Common myeloid progenitor, CD34-positive (primary cell): ENCODE data around the gene UFD1.
A peak's percentile ranks its signal among the peaks of the same experiment; 100 is the strongest.

Source experiments
- CTCF ChIA-PET: fragments of 350-600 bp; sonication (Branson Sonifier 250); formaldehyde crosslinking; loops from one replicate; lab custom pipeline; 2021; ENCODE audit warnings: antibody characterized with exemption; lab: Charles Lee
- POLR2A ChIA-PET: fragments of 350-600 bp; sonication (Branson Sonifier 250); formaldehyde crosslinking; loops from one replicate; lab custom pipeline; 2021; ENCODE audit warnings: antibody characterized with exemption; lab: Charles Lee
- DNase-seq, 3 donors: peaks; one replicate each; pipeline versions ENCODE4 v3.0.0 to v3.0.0-alpha.2; 2013
- H3K27ac ChIP-seq, 2 experiments: 1 replicate in 1 of 2; 2 replicates in 1 of 2; pipeline ENCODE4 v1.7.0; 2013; ENCODE audit warnings: inconsistent platforms in 2 of 2, low read length in 2 of 2, mild to moderate bottlenecking in 2 of 2, low read depth in 1 of 2, moderate library complexity in 1 of 2; ENCODE audit not compliant: severe bottlenecking in 2 of 2, insufficient read depth in 1 of 2, poor library complexity in 1 of 2
- H3K27me3 ChIP-seq, 5 experiments: replicated peaks in 2 of 5; 1 replicate in 3 of 5; 2 replicates in 2 of 5; pipeline versions ENCODE4 v1.6.1 to v1.7.0; 2013; ENCODE audit warnings: low read length in 4 of 5, mild to moderate bottlenecking in 2 of 5, moderate library complexity in 2 of 5, inconsistent platforms in 1 of 5; ENCODE audit not compliant: insufficient read depth in 5 of 5, control insufficient read depth in 4 of 5
- H3K36me3 ChIP-seq, 4 experiments: 1 replicate in 2 of 4; 2 replicates in 2 of 4; pipeline versions ENCODE4 v1.6.1 to v1.7.0; 2013; ENCODE audit warnings: low read length in 3 of 4, control low read depth in 1 of 4, mild to moderate bottlenecking in 1 of 4; ENCODE audit not compliant: control insufficient read depth in 4 of 4, insufficient read depth in 4 of 4
- H3K4me1 ChIP-seq, 4 experiments: 1 replicate in 3 of 4; 2 replicates in 1 of 4; pipeline versions ENCODE4 v1.6.1 to v1.7.1; 2013; ENCODE audit warnings: low read length in 3 of 4, mild to moderate bottlenecking in 3 of 4, control low read depth in 1 of 4, inconsistent platforms in 1 of 4, moderate library complexity in 1 of 4; ENCODE audit not compliant: control insufficient read depth in 4 of 4, insufficient read depth in 4 of 4; ENCODE audit errors: control extremely low read depth in 1 of 4
- H3K4me3 ChIP-seq, 7 experiments: 1 replicate in 4 of 7; 2 replicates in 3 of 7; pipeline versions ENCODE4 v1.5.1 to v1.7.0; 2013; ENCODE audit warnings: mild to moderate bottlenecking in 7 of 7, low read length in 6 of 7, moderate library complexity in 6 of 7, inconsistent platforms in 2 of 7, low read depth in 2 of 7, control low read depth in 1 of 7; ENCODE audit not compliant: insufficient read depth in 4 of 7, control insufficient read depth in 1 of 7; ENCODE audit errors: extremely low read depth in 1 of 7
- H3K9me3 ChIP-seq, 5 experiments: 1 replicate in 4 of 5; 2 replicates in 1 of 5; pipeline versions ENCODE4 v1.6.1 to v1.7.1; 2013; ENCODE audit warnings: low read length in 4 of 5, mild to moderate bottlenecking in 2 of 5, inconsistent platforms in 1 of 5, low read depth in 1 of 5, moderate library complexity in 1 of 5; ENCODE audit not compliant: control insufficient read depth in 4 of 5, insufficient read depth in 2 of 5; ENCODE audit errors: control extremely low read depth in 1 of 5
- WGBS: methylation state at CpG from one replicate; pipeline ENCODE4 v1.1.5; 2013; ENCODE audit not compliant: insufficient coverage; 5-methylcytosine and 5-hydroxymethylcytosine counted together

The UFD1 gene

DNA sequence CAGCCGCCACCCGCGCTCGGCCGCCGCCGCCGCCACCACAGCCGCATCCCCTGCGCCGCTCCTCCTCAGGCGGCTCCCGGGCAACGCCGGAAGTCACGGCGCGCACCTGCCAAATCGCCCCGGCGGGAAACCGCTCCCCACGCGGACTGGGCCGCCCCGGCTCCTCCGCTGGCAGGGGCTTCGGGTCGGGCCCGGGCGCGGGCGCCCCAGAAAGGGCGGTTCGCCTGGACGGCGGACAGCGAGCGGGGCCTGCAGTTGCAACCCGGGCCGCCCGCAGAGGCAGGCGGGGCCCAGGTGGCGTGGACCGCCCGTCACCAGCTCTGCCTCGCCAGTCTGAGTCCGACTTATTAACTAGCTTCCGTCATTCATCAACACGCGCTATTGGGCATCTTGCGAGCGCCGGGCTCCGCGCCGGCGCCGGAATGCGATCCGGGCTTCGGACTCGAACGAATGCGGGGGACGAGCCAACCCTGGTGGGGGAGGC lies 47.3 kb downstream of the UFD1 start, which contains the start of gene HIRA:
Gene HIRA, minus strand, starts transcription at position 85 of the 484 bp plus-strand sequence. CDS start 257 bp downstream, outside the sequence.
- Histone ChIP-seq H3K4me1 (peaks cover 19 to 36% (median 31%) of the 10 kb centered on the region in 4 experiments), H3K27me3 (no peaks in the 10 kb centered on the region), H3K27ac (peak within 1 kb of the TSS; percentile 64 to 94), H3K9me3 (no peaks in the 10 kb centered on the region), H3K36me3 (peaks cover 3 to 19% (median 16%) of the 10 kb centered on the region in 4 experiments), H3K4me3 (peak within 1 kb of the TSS; percentile 77 to 95 (median 88))
- WGBS = under 1% methylated on average over 63 of the region's 66 CpGs
- POLR2A ChIA-PET = interaction anchor here (0.5 to 1.0 kb wide), 4 partner anchors 14 to 33 kb away, joined by 3 to 5 read pairs (median 4); partner anchors contain the start of gene C22orf39
- DNase-seq = peak; percentile 81 to 87 (median 82)
- CTCF ChIA-PET = interaction anchor here (0.7 to 1.7 kb wide), 3 partner anchors 15 to 200 kb away, joined by 3 to 4 read pairs (median 3); partner anchors contain the start of gene C22orf39

- WGBS = under 1% methylated on average over 47 of the region's 53 CpGs
- DNase-seq = peak; percentile 22 to 41 (median 29)
- CTCF ChIA-PET = interaction anchor here (0.7 to 1.7 kb wide), 3 partner anchors 16 to 201 kb away, joined by 3 to 4 read pairs (median 3); partner anchors contain the start of gene C22orf39
Measured at GRCh38 chr22:19430890-19431541, 48.0 kb downstream of the UFD1 start.

DNA sequence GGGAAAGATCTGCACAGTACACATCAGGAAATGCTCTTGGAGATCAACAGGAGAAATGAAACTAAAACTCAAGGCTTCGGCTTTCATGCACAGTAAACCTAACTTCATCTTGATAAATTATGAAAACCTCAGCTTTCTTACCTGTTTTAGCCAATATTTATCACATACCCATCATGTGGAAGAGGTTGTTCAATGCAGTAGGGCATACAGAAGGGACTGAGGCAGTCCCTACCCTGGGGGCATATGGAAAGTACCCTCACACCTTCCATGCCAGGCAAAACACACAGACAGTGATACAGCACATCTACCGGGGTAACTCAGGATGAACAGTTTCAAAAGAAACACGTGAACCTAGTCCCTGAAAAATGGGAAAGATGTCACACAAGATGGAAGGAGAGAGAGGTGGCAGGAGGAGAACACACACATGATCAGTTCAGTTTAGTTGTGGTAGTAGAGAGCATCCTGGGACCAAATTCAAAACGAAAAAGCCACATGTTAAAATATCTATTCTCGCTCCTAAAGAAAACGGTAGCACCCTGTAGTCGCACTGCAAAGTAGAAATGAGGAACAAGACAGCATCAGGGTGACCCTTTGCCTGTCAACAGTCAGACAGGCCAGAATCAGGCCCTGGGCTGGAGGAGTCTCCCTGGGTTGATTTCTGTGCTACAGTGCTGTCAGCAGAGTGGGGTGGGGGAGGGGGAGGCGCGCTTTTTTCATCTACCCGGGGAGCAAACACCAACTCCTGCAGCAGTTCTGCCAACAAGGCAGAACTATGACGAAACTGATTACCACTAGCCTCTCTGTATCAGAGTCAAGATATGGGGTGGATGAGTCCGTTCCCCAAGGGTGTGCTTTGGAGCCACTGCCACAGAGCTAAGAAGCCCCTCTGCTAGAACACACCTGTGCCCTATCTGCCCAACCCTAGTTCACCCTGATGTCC lies 48.8 kb downstream of the UFD1 start:
- ChIA-PET POLR2A (no interaction called here), CTCF (interaction anchor here (1.7 kb wide), 1 partner anchor 202 kb away, joined by 3 read pairs; no protein-coding TSS in a partner anchor)
- peaks cover 19 to 36% (median 34%) of the 10 kb centered on the region in 4 experiments for H3K4me1 ChIP-seq
- no peaks in the 10 kb centered on the region for H3K27me3 ChIP-seq
- peak; percentile 14 to 59 (median 43) for DNase-seq
- peak overlapping the region; percentile 40 to 86 for H3K27ac ChIP-seq
- H3K9me3 ChIP-seq = no peaks in the 10 kb centered on the region
- WGBS = 13% methylated on average over 6 of the region's 12 CpGs
- peaks cover under 1 to 20% (median 8%) of the 10 kb centered on the region in 4 experiments for H3K36me3 ChIP-seq
- peak overlapping the region; percentile 77 to 95 (median 83) for H3K4me3 ChIP-seq

More at GRCh38 chr22:19430890-19431541, 48.0 kb downstream of the UFD1 start:
- POLR2A ChIA-PET = interaction anchor here (0.9 to 1.0 kb wide), 2 partner anchors 15 to 21 kb away, joined by 3 to 4 read pairs; no protein-coding TSS in a partner anchor
- Histone ChIP-seq H3K27ac (peak overlapping the region; percentile 40 to 86), H3K9me3 (no peaks in the 10 kb centered on the region), H3K4me1 (peaks cover 19 to 36% (median 34%) of the 10 kb centered on the region in 4 experiments), H3K27me3 (no peaks in the 10 kb centered on the region), H3K36me3 (peaks cover 3 to 23% (median 15%) of the 10 kb centered on the region in 4 experiments), H3K4me3 (peak overlapping the region; percentile 77 to 95 (median 83))

GRCh38 chr22:19424186-19424500 lies 54.9 kb downstream of the UFD1 start:
- Histone ChIP-seq H3K4me3 (no peak overlapping the region), H3K36me3 (peaks cover 0 to 20% (median 2%) of the 10 kb centered on the region in 4 experiments), H3K4me1 (peaks cover 13 to 25% (median 20%) of the 10 kb centered on the region in 4 experiments), H3K27me3 (no peaks in the 10 kb centered on the region), H3K9me3 (no peaks in the 10 kb centered on the region), H3K27ac (no peak overlapping the region)
- WGBS = 100% methylated on average over 1 of the region's 3 CpGs
- ChIA-PET CTCF (interaction anchor here (0.7 kb wide), 1 partner anchor 8 kb away, joined by 4 read pairs; no protein-coding TSS in a partner anchor), POLR2A (no interaction called here)
- DNase-seq = no peak

- H3K27ac ChIP-seq = peak overlapping the region in 1 of 2 experiments; percentile 6
- 98% methylated on average over 10 of the region's 11 CpGs for WGBS
- POLR2A ChIA-PET = no interaction called here
- H3K9me3 ChIP-seq = no peaks in the 10 kb centered on the region
- H3K27me3 ChIP-seq = no peaks in the 10 kb centered on the region
- CTCF ChIA-PET = interaction anchor here (0.6 to 1.3 kb wide), 2 partner anchors 12 to 278 kb away, joined by 4 read pairs; partner anchors contain the start of gene ESS2
- H3K4me1 ChIP-seq = peaks cover 7 to 24% (median 13%) of the 10 kb centered on the region in 4 experiments
- DNase-seq = no peak
- no peak overlapping the region for H3K4me3 ChIP-seq
- peaks cover 0 to 20% (median 2%) of the 10 kb centered on the region in 4 experiments for H3K36me3 ChIP-seq
Measured at GRCh38 chr22:19422440-19423301, 56.3 kb downstream of the UFD1 start.

DNA sequence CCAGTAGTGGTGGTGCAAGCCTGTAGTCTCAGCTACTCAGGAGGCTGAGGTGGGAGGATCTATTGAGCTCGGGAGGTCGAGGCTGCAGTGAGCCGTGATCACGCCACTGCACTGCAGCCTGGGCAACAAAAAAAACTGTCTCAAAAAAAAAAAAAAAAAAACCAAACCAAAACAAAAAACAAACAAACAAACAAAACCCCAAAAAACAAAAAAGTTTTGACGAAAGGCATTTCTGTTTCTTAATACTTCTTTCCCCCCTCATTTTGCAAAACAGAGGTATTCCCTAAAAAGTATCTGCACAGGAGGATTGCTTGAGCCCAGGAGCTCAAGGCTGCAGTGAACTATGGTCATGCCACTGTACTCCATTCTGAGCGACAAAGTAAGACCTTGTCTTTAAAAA lies 58.7 kb downstream of the UFD1 start:
- Histone ChIP-seq H3K27ac (no peak overlapping the region), H3K9me3 (no peaks in the 10 kb centered on the region), H3K4me3 (no peak overlapping the region), H3K4me1 (peaks cover 7 to 18% (median 13%) of the 10 kb centered on the region in 4 experiments), H3K27me3 (no peaks in the 10 kb centered on the region), H3K36me3 (peaks cover 0 to 9% (median 3%) of the 10 kb centered on the region in 4 experiments)
- ChIA-PET CTCF (interaction anchor here (1.1 kb wide), 1 partner anchor 9 kb away, joined by 6 read pairs; no protein-coding TSS in a partner anchor), POLR2A (no interaction called here)
- 100% methylated on average over 1 of the region's 6 CpGs for WGBS
- DNase-seq = no peak
